Neutrophil (primary cell): ENCODE results near the gene MGAT3.

Source experiments
- H3K27ac ChIP-seq: fragments of 200-600 bp; sonication (generic); 2 replicates; pipeline ENCODE4 v1.5.1; 2016; ENCODE audit warnings: mild to moderate bottlenecking, moderate library complexity
- H3K27me3 ChIP-seq: fragments of 200-600 bp; sonication (generic); 2 replicates; pipeline ENCODE4 v1.6.0; 2016; ENCODE audit warnings: mild to moderate bottlenecking
- H3K36me3 ChIP-seq: fragments of 200-600 bp; sonication (generic); 2 replicates; pipeline ENCODE4 v1.5.1; 2017
- H3K4me1 ChIP-seq, 2 experiments: fragments of 200-600 bp in 1 of 2; sonication (generic) in 1 of 2; 1 replicate in 1 of 2; 2 replicates in 1 of 2; pipeline versions ENCODE4 v1.5.1 to v1.6.1; 2013 to 2016; ENCODE audit warnings: low read depth in 1 of 2, low read length in 1 of 2, mild to moderate bottlenecking in 1 of 2, moderate library complexity in 1 of 2; ENCODE audit not compliant: control insufficient read depth in 1 of 2, insufficient read depth in 1 of 2
- H3K4me3 ChIP-seq, 2 experiments: fragments of 200-600 bp in 1 of 2; sonication (generic) in 1 of 2; 1 replicate in 1 of 2; 2 replicates in 1 of 2; pipeline ENCODE4 v1.5.1; 2013 to 2016; ENCODE audit warnings: low read depth in 1 of 2, low read length in 1 of 2, mild to moderate bottlenecking in 1 of 2, moderate library complexity in 1 of 2
- H3K9me3 ChIP-seq: fragments of 200-600 bp; sonication (generic); 2 replicates; pipeline ENCODE4 v1.5.1; 2016
- TF ChIP-seq, protein P1 (sequence below): fragments of 200-600 bp; sonication (generic); IDR thresholded peaks from 2 replicates; pipeline ENCODE4 v1.5.1; 2016; ENCODE audit warnings: antibody characterized with exemption

MGAT3 gene

DNA sequence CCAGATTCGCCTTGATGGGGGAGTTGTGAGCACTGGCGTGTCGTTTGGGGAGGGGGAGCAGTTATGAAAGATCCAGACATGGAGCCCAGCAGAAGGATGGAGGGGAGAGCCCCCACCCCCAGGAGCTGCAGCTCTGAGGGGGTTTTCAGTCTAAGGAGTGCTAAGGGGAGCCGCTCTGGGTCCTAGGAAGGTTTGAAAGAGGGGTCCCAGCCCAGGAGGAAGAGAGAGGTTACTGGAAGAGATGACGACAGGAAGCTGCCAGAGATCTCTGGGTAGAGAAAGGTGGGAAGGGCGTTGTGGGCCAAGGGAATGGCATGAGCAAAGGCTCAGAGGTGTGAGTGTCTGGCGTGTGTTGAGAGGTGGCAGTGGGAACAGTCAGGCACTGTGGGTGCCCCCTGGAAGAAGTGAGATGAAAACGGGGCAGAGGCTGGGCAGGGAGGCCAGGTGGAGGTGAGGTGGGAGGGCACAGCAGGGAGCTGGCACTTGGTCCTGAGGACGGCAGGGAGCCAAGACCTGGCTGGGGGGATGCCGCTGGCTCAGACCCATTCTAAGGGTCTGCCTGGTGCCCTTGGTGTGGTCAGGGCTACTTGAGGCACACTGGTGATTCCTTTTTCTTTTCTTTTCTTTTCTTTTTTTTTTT, 1.8 kb downstream of the MGAT3 start:
- Histone ChIP-seq H3K4me1 (no peaks in the 10 kb centered on the region), H3K9me3 (no peaks in the 10 kb centered on the region), H3K4me3 (no peak overlapping the region), H3K36me3 (no peaks in the 10 kb centered on the region), H3K27me3 (peaks cover 76% of the 10 kb centered on the region), H3K27ac (no peak overlapping the region)
- TF ChIP-seq, protein P1, sequence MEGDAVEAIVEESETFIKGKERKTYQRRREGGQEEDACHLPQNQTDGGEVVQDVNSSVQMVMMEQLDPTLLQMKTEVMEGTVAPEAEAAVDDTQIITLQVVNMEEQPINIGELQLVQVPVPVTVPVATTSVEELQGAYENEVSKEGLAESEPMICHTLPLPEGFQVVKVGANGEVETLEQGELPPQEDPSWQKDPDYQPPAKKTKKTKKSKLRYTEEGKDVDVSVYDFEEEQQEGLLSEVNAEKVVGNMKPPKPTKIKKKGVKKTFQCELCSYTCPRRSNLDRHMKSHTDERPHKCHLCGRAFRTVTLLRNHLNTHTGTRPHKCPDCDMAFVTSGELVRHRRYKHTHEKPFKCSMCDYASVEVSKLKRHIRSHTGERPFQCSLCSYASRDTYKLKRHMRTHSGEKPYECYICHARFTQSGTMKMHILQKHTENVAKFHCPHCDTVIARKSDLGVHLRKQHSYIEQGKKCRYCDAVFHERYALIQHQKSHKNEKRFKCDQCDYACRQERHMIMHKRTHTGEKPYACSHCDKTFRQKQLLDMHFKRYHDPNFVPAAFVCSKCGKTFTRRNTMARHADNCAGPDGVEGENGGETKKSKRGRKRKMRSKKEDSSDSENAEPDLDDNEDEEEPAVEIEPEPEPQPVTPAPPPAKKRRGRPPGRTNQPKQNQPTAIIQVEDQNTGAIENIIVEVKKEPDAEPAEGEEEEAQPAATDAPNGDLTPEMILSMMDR = no peak

DNA sequence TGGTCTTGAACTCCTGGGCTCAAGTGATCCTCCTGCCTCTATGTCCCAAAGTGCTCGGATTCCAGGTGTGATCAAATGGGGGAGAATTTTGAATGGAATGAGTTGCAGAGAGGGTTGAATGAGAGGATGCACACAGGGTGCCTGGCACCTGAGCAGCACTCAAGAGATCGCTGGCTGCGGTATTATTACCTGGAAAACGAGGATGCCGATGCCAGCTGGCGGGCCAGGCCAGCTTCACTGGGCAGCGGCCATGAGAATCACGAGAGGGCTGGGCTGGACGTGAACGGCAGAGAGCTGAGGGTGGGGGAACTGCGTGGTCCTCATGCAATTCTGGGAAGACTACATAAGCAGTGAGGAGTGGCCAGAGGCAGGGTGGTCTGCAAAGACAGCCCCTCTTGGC, 2.9 kb downstream of the MGAT3 start:
- TF ChIP-seq, protein P1 = no peak
- Histone ChIP-seq H3K27me3 (peaks cover 65% of the 10 kb centered on the region), H3K4me1 (no peaks in the 10 kb centered on the region), H3K27ac (no peak overlapping the region), H3K4me3 (no peak overlapping the region), H3K36me3 (no peaks in the 10 kb centered on the region), H3K9me3 (no peaks in the 10 kb centered on the region)

DNA sequence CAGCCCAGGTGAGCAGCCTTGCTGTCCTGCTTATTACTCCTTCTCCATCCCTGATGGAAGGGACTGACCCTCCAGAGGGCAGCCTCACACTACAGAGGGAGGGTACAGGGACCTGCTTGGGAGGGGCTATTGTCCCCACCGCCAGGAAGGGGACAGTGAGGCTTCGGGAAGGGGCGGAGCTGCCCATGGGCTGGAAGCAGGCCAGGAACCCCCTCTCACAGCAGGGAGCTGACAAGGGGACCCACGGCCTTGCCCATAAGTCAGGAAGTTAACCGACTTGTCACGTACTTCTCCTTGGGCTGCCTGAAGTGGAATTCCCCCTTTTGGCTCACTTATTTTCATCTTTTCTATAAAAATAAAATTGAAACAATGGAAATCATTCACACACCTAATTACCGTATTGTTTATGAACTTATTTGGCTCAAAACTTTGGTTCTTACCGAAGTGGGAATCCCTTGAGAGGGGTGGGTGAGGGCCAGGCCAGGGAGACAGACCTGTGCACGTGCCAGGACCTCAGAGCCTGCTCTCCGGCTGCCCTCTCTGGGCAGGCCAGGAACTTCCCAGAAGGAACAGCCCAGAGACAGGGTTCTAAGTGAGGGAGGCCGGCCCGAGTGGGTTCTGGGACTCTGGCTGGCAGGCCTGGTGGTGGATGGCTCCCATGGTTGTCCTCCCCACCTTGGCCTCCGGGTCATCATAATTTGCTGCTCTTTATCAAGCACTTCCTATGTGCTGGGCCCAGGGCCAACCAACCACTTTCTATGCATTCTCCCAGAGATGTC, 5.8 kb downstream of the MGAT3 start:
- H3K9me3 ChIP-seq = no peaks in the 10 kb centered on the region
- no peaks in the 10 kb centered on the region for H3K4me1 ChIP-seq

DNA sequence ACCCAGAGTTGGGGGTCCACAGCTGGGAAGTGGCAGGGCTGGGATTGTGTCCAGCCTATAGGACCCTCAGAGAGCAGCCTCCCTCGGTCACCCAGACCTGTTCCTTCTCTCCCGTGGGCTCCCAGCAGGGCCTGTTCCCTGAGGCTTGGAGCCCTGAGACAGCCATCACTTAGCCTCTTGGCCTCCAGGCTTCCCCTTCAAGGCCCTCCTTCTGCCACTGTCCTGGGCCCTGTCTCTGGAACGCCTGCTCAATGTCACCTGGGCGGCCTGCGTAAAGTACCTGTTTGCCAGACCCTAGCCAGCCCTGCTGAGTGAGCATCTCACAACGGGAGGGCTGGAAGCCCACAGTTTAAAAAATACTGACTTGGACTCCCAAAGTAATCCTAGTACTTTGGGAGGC, 6.5 kb downstream of the MGAT3 start:
- TF ChIP-seq, protein P1 = no peak
- H3K27me3 ChIP-seq = peaks cover 37% of the 10 kb centered on the region
- H3K9me3 ChIP-seq = no peaks in the 10 kb centered on the region
- no peaks in the 10 kb centered on the region for H3K4me1 ChIP-seq
- no peak overlapping the region for H3K27ac ChIP-seq
- no peaks in the 10 kb centered on the region for H3K36me3 ChIP-seq
- H3K4me3 ChIP-seq = no peak overlapping the region

More for the DNA sequence above, 5.8 kb downstream of the MGAT3 start:
- no peak overlapping the region for H3K27ac ChIP-seq
- no peak overlapping the region for H3K4me3 ChIP-seq
- TF ChIP-seq, protein P1 = no peak
- H3K36me3 ChIP-seq = no peaks in the 10 kb centered on the region
- H3K27me3 ChIP-seq = peaks cover 38% of the 10 kb centered on the region

DNA sequence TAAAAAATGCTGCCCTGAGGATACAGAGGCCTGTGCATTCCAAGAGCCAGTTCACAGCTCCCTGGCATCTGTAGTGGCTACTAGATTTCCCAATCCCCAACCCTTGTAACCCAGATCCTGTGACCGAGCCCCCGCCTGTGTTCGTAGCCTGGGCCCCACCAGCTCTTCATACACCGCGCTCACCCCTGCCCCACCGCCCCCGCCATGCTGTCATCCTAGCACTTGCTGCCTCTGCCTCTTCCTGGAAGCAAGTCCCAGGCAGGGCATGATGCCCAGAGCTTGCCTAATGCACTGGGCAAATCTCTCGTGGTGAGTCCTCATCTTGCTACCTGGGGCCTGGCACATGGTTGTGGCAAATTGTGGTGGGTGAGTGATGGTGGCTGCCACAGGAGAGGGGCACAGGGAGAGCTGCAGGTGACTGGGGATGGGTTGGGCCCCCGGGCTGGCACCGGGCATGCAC, 7.1 kb downstream of the MGAT3 start:
- peaks cover 37% of the 10 kb centered on the region for H3K27me3 ChIP-seq
- H3K4me1 ChIP-seq = peaks cover 0 to 2% of the 10 kb centered on the region in 2 experiments
- TF ChIP-seq, protein P1 = no peak
- no peak overlapping the region for H3K27ac ChIP-seq
- no peak overlapping the region for H3K4me3 ChIP-seq
- no peaks in the 10 kb centered on the region for H3K9me3 ChIP-seq
- no peaks in the 10 kb centered on the region for H3K36me3 ChIP-seq
